Measurements from ENCODE around the gene PTPN22.

The PTPN22 gene

DNA sequence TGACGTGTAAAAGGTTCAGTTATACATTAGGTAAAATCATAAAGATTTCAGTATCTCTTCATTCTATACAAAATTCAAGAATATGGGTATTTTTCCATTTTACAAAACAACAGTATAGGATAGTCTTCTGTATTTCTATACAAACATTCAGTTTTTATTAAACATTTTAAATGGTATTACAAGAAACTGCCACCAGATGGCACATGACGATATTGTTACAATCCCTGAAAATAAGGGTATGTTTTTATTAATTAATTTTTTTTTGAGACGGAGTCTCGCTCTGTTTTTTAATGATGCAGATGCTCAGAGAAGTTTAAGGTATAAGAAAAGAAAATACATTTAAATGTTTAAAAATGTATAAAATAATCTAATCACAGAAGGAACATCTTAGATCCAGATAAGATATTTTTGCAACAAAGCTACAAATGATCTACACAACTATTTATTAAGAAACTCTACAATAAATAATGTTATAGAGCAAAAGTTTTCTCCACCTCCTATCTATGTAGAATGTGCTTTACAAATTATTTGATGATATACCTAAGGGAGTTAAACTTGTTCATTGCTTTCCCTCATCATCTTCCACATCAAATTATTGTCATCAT lies 35.7 kb downstream of the PTPN22 start:
- TF ChIP-seq, protein P1, sequence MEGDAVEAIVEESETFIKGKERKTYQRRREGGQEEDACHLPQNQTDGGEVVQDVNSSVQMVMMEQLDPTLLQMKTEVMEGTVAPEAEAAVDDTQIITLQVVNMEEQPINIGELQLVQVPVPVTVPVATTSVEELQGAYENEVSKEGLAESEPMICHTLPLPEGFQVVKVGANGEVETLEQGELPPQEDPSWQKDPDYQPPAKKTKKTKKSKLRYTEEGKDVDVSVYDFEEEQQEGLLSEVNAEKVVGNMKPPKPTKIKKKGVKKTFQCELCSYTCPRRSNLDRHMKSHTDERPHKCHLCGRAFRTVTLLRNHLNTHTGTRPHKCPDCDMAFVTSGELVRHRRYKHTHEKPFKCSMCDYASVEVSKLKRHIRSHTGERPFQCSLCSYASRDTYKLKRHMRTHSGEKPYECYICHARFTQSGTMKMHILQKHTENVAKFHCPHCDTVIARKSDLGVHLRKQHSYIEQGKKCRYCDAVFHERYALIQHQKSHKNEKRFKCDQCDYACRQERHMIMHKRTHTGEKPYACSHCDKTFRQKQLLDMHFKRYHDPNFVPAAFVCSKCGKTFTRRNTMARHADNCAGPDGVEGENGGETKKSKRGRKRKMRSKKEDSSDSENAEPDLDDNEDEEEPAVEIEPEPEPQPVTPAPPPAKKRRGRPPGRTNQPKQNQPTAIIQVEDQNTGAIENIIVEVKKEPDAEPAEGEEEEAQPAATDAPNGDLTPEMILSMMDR (IDR thresholded peaks at IDR 0.05; ENCODE audit: borderline replicate concordance, control extremely low read depth, extremely low read depth, insufficient read depth, missing control alignments), result peak; percentile 29
- in situ Hi-C loops (cut with MboI; ENCODE audit: low sequenced_read_pairs, unreplicated experiment), result loop anchor here (10.0 kb wide), 1 partner anchor 69 kb away; the partner anchor contains the start of genes AP4B1 and DCLRE1B
- DNase-seq (ENCODE audit: low spot score), result peak; percentile 48

DNA sequence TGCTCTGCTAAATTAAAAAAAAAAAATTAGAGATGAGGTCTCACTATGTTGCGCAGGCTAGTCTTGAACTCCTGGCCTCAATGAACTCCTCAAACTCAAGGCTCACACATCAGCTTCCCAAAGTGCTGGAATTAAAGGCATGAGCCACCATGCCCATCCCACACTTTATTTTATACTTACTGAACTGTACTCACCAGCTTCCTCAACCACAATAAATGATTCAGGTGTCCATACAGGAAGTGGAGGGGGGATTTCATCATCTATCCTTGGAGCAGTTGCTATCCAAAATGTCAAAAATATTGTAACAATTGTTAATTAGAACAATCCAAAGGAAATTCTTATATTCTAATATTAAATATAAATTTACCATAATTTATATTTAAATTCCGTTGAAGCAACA lies 36.8 kb downstream of the PTPN22 start:
- TF ChIP-seq, protein P1 (IDR thresholded peaks at IDR 0.05; ENCODE audit: borderline replicate concordance, control extremely low read depth, extremely low read depth, insufficient read depth, missing control alignments), result no peak
- in situ Hi-C loops (cut with MboI; ENCODE audit: low sequenced_read_pairs, unreplicated experiment), result loop anchor here (10.0 kb wide), 1 partner anchor 70 kb away; the partner anchor contains the start of genes AP4B1 and DCLRE1B
- no peak for DNase-seq (ENCODE audit: low spot score)

DNA sequence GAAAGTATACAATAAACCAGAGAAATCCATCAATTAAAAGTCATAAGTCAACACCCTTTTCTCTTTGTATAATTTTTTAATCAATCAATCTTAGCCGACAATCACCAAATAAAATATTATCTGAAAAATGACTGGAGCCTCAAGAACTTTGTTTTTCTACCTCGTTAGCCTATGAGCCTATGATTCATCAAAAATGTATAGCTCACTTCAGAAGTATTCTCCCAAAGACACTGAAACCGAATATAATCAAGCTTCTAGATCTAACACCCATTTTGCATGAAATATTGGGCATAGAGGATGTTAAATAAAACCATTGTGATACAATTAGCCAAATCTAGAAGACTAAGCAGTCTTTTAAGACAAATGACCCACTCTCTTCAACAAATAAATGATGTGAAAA lies 41.5 kb downstream of the PTPN22 start:
- TF ChIP-seq, protein P1 (IDR thresholded peaks at IDR 0.05; ENCODE audit: borderline replicate concordance, control extremely low read depth, extremely low read depth, insufficient read depth, missing control alignments), result no peak
- in situ Hi-C loops (cut with MboI; ENCODE audit: low sequenced_read_pairs, unreplicated experiment), result loop anchor here (10.0 kb wide), 1 partner anchor 75 kb away; the partner anchor contains the start of genes AP4B1 and DCLRE1B
- DNase-seq (ENCODE audit: low spot score), result no peak

DNA sequence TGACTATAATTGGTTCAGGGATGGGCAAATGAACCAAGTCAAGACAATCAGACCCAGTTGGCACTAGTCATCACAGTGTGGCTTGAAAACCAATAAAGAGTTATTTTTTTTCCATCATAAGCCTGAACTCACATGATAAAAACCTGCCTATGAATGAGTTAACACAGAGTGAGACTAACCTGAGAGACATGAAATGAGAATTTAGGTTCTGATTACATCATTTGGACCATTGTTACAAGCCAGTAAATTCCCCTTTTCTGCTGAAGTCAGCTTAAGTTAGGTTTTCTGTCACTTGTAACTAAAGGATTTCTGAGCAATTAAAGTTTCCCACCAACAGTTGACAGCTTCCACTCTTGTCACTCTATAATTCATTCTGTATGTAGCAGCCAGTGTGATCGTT lies 49.6 kb downstream of the PTPN22 start:
- in situ Hi-C loops (cut with MboI; ENCODE audit: low sequenced_read_pairs, unreplicated experiment), result no loop called here
- no peak for DNase-seq (ENCODE audit: low spot score)
- TF ChIP-seq, protein P1 (IDR thresholded peaks at IDR 0.05; ENCODE audit: borderline replicate concordance, control extremely low read depth, extremely low read depth, insufficient read depth, missing control alignments), result no peak

DNA sequence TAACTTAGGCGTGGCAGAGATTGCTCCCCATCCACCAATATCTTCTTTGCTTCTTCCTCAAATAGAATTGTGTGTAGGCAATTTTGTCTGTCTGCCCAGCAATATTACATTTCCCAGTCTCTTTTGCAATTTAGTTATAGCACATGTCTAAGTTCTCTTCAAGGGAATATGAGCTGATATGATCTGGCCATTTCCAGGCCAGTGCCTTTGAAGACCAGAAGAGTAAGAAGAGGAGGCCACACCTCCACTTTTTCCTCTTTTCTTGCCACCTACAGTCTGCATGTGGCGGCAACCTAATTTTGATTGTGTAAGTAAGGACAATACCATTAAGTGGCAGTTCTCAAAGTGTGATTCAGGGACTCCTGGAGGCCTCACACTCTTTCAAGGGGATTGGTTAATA lies 52.9 kb downstream of the PTPN22 start:
- no peak for DNase-seq (ENCODE audit: low spot score)

DNA sequence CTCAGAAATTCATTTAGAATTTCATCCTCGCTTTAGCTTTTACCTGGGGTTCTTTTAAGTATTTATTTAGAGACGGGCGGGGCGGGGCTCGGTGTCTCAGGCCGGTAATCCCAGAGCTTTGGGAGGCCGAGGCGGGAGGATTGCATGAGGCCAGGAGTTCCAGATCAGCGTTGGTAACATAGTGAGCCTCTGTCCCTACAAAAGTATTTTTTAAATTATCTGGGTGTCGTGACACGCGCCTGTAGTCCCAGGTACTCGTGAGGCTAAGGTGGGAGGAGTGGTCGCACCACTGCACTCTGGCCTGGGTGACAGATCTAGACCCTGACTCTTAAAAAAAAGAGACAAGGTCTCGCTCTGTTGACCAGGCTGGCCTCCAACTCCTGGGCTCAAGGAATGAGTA lies 58.3 kb downstream of the PTPN22 start:
- no peak for DNase-seq (ENCODE audit: low spot score)
- in situ Hi-C loops (cut with MboI; ENCODE audit: low sequenced_read_pairs, unreplicated experiment), result no loop called here
- TF ChIP-seq, protein P1 (IDR thresholded peaks at IDR 0.05; ENCODE audit: borderline replicate concordance, control extremely low read depth, extremely low read depth, insufficient read depth, missing control alignments), result no peak

More for the DNA sequence above, 52.9 kb downstream of the PTPN22 start:
- TF ChIP-seq, protein P1 (IDR thresholded peaks at IDR 0.05; ENCODE audit: borderline replicate concordance, control extremely low read depth, extremely low read depth, insufficient read depth, missing control alignments), result no peak
- in situ Hi-C loops (cut with MboI; ENCODE audit: low sequenced_read_pairs, unreplicated experiment), result no loop called here
